Breast epithelium (tissue), 3 donors: Measurements from ENCODE around the gene ADCY2.

Source experiments
- CTCF ChIP-seq, 3 donors: fragments of 450-650 bp; IDR thresholded peaks; one replicate each; pipeline ENCODE4 v1.5.1; 2016 to 2017; ENCODE audit warnings: antibody characterized with exemption in 3 of 3, mild to moderate bottlenecking in 3 of 3, moderate library complexity in 3 of 3
- POLR2A ChIP-seq: fragments of 450-650 bp; IDR thresholded peaks from one replicate; pipeline ENCODE4 v1.6.1; 2016; ENCODE audit warnings: antibody characterized with exemption, mild to moderate bottlenecking, moderate library complexity
- POLR2AphosphoS5 ChIP-seq, 3 donors: sonication (generic); formaldehyde crosslinking; IDR thresholded peaks; one replicate each; pipeline ENCODE4 v1.6.1; 2017; ENCODE audit warnings: antibody characterized with exemption in 3 of 3

GRCh38 chr5:7813576-7813975 lies 417.6 kb downstream of the ADCY2 start:
- TF ChIP-seq CTCF (IDR thresholded peaks at IDR 0.05) (no peak), POLR2A (no peak), POLR2AphosphoS5 (IDR thresholded peaks at IDR 0.05) (no peak)
